Body of pancreas (tissue), 4 donors: ENCODE data around the gene ACTR3. TPM values are rescaled to one million over a fixed set of nuclear protein-coding genes. Genes with fewer than 3 reads are reported as not detected.

Experiments
- ATAC-seq: fragments of 150-250 bp; one replicate; pipeline ENCODE4 v1.9.1; 2016
- DNase-seq, 4 donors: peaks; one replicate each; pipeline ENCODE4 v3.0.0-alpha.2; 2019
- H3K27ac ChIP-seq, 4 donors: fragments of 200-600 bp; sonication (generic); 1 replicate in 3 of 4; 2 replicates in 1 of 4; pipeline versions ENCODE4 v1.5.1 to v1.6.1; 2016 to 2019; ENCODE audit warnings: mild to moderate bottlenecking in 1 of 4, mixed read lengths in 1 of 4, moderate library complexity in 1 of 4
- H3K27me3 ChIP-seq, 2 donors: fragments of 200-600 bp; sonication (generic); one replicate each; pipeline ENCODE4 v1.6.0; 2016; ENCODE audit warnings: mild to moderate bottlenecking in 1 of 2
- H3K36me3 ChIP-seq, 2 donors: fragments of 200-600 bp; sonication (generic); replicated peaks in 1 of 2; 2 replicates each; pipeline ENCODE4 v1.5.1; 2016; ENCODE audit warnings: low read depth in 2 of 2; ENCODE audit not compliant: insufficient read depth in 1 of 2
- H3K4me1 ChIP-seq: fragments of 200-600 bp; sonication (generic); one replicate; pipeline ENCODE4 v1.6.0; 2016
- H3K4me3 ChIP-seq, 2 donors: fragments of 200-600 bp; sonication (generic); 1 replicate in 1 of 2; 2 replicates in 1 of 2; pipeline ENCODE4 v1.5.1; 2016 to 2019
- H3K9me3 ChIP-seq, 3 donors: fragments of 200-600 bp; sonication (generic); 1 replicate in 2 of 3; 2 replicates in 1 of 3; pipeline ENCODE4 v1.5.1; 2016
- CTCF ChIP-seq, 7 experiments: fragments of 450-650 bp in 4 of 7; fragments of 200-600 bp in 3 of 7; sonication (generic) in 3 of 7; IDR thresholded peaks; one replicate each; pipeline ENCODE4 v1.5.1; 2016 to 2019; ENCODE audit warnings: antibody characterized with exemption in 7 of 7
- POLR2A ChIP-seq, 3 donors: fragments of 450-650 bp; IDR thresholded peaks; one replicate each; pipeline ENCODE4 v1.6.1; 2016; ENCODE audit warnings: antibody characterized with exemption in 3 of 3, mild to moderate bottlenecking in 2 of 3
- WGBS, 2 donors: methylation state at CpG; one replicate each; pipeline ENCODE4 v1.1.5; 2017; 5-methylcytosine and 5-hydroxymethylcytosine counted together
- intact Hi-C: fragments of 100-400 bp; cut with DNase I; formaldehyde crosslinking; loops from one replicate; pipeline ENCODE4 v1.15.1; 2023
- total RNA-seq, 2 donors: library from RNA; depleted of rRNA; stranded (reverse); fragments of >200 nt; gene quantifications; one replicate each; pipeline ENCODE4 v1.1.0, GENCODE V29; 2016

Gene ACTR3
- total RNA-seq, 2 donors from 2014 or later = 35.9 to 43.8 TPM

- 52 to 69% methylated on average over 2 of the region's 2 CpGs for WGBS, 2 donors
- intact Hi-C loops = no loop called here
- ATAC-seq = no peak
Observed at GRCh38 chr2:113846429-113846828, 43.5 kb upstream of the ACTR3 start.

GRCh38 chr2:113847144-113847543 is 42.7 kb upstream of the ACTR3 start:
- 80 to 83% methylated on average over 4 of the region's 4 CpGs for WGBS, 2 donors
- Histone ChIP-seq H3K27me3 (no peaks in the 10 kb centered on the region), H3K36me3 (no peaks in the 10 kb centered on the region), H3K27ac (no peak overlapping the region), H3K4me3 (no peak overlapping the region), H3K4me1 (peaks cover 10% of the 10 kb centered on the region), H3K9me3 (no peaks in the 10 kb centered on the region)
- intact Hi-C loops = no loop called here
- TF ChIP-seq CTCF (IDR thresholded peaks at IDR 0.05) (no peak), POLR2A (IDR thresholded peaks at IDR 0.05) (no peak)
- DNase-seq (no peak), ATAC-seq (no peak)

More at GRCh38 chr2:113846429-113846828, 43.5 kb upstream of the ACTR3 start:
- H3K27ac ChIP-seq = no peak overlapping the region
- H3K27me3 ChIP-seq = no peaks in the 10 kb centered on the region
- H3K4me3 ChIP-seq = no peak overlapping the region
- no peaks in the 10 kb centered on the region for H3K36me3 ChIP-seq
- no peaks in the 10 kb centered on the region for H3K9me3 ChIP-seq
- peaks cover 7% of the 10 kb centered on the region for H3K4me1 ChIP-seq
- DNase-seq = no peak
- no peak for TF ChIP-seq POLR2A (IDR thresholded peaks at IDR 0.05)
- no peak for TF ChIP-seq CTCF (IDR thresholded peaks at IDR 0.05)

- H3K36me3 ChIP-seq = no peaks in the 10 kb centered on the region
- DNase-seq (no peak), ATAC-seq (no peak)
- intact Hi-C loops = no loop called here
- no peak overlapping the region for H3K4me3 ChIP-seq
- H3K27ac ChIP-seq = no peak overlapping the region
- TF ChIP-seq CTCF (IDR thresholded peaks at IDR 0.05) (no peak), POLR2A (IDR thresholded peaks at IDR 0.05) (no peak)
- 72 to 77% methylated on average over 6 of the region's 6 CpGs for WGBS, 2 donors
- H3K27me3 ChIP-seq = no peaks in the 10 kb centered on the region
- H3K4me1 ChIP-seq = peaks cover 10% of the 10 kb centered on the region
- H3K9me3 ChIP-seq = no peaks in the 10 kb centered on the region
Observed at GRCh38 chr2:113848758-113849415, 41.0 kb upstream of the ACTR3 start.

- no peak overlapping the region for H3K27ac ChIP-seq
- intact Hi-C loops = no loop called here
- no peaks in the 10 kb centered on the region for H3K9me3 ChIP-seq
- no peak for DNase-seq
- no peaks in the 10 kb centered on the region for H3K27me3 ChIP-seq
- no peaks in the 10 kb centered on the region for H3K36me3 ChIP-seq
- H3K4me1 ChIP-seq = peaks cover 10% of the 10 kb centered on the region
- H3K4me3 ChIP-seq = no peak overlapping the region
- WGBS, 2 donors = 39 to 50% methylated on average over 3 of the region's 3 CpGs
- TF ChIP-seq CTCF (IDR thresholded peaks at IDR 0.05) = no peak
- TF ChIP-seq POLR2A (IDR thresholded peaks at IDR 0.05) = no peak
- no peak for ATAC-seq
Observed at GRCh38 chr2:113850687-113851086, 39.2 kb upstream of the ACTR3 start.

GRCh38 chr2:113851640-113852039 is 38.2 kb upstream of the ACTR3 start:
- H3K27me3 ChIP-seq = no peaks in the 10 kb centered on the region
- peak; percentile 95 for ATAC-seq
- peaks cover 10% of the 10 kb centered on the region for H3K4me1 ChIP-seq
- 14 to 18% methylated on average over 3 of the region's 3 CpGs for WGBS, 2 donors
- no peak overlapping the region for H3K4me3 ChIP-seq
- no peaks in the 10 kb centered on the region for H3K36me3 ChIP-seq
- H3K27ac ChIP-seq = peak overlapping the region in 1 of 4 donors; percentile 48
- DNase-seq = peak; percentile 26 to 69 (median 31)
- H3K9me3 ChIP-seq = no peaks in the 10 kb centered on the region
- TF ChIP-seq POLR2A (IDR thresholded peaks at IDR 0.05) (no peak), CTCF (IDR thresholded peaks at IDR 0.05) (no peak)
- intact Hi-C loops = no loop called here
